Central memory CD8-positive, alpha-beta T cell (primary cell): ENCODE data around the gene ZNF335.
"Not testable (repeated sequence)": the region's sequence is repeated elsewhere in the genome, so short reads cannot be mapped to it uniquely, and the experiment has no call there.

Source experiments
- ATAC-seq: fragments of 150-1000 bp; cut with Tn5 transposase; replicated peaks from 2 replicates; pipeline ENCODE4 v1.10.0; 2022; ENCODE audit warnings: mild to moderate bottlenecking, moderate FRiP score, moderate number of reproducible peaks; ENCODE audit not compliant: poor library complexity, severe bottlenecking; ENCODE audit errors: extremely low read depth
- DNase-seq, 2 donors: peaks; one replicate each; pipeline ENCODE4 v3.0.0; 2021; ENCODE audit warnings: low spot score in 2 of 2
- H3K27ac Mint-ChIP-seq: one replicate; pipeline ENCODE4 v1.8.0; 2022; ENCODE audit warnings: low read depth, mild to moderate bottlenecking, moderate library complexity, mixed read lengths
- H3K27me3 Mint-ChIP-seq: one replicate; pipeline ENCODE4 v1.8.0; 2022; ENCODE audit warnings: mixed read lengths
- H3K36me3 Mint-ChIP-seq: one replicate; pipeline ENCODE4 v1.8.0; 2022; ENCODE audit warnings: mild to moderate bottlenecking, moderate library complexity, mixed read lengths; ENCODE audit not compliant: insufficient read depth
- H3K4me1 Mint-ChIP-seq: one replicate; pipeline ENCODE4 v1.8.0; 2022; ENCODE audit warnings: mixed read lengths
- H3K4me3 Mint-ChIP-seq: one replicate; pipeline ENCODE4 v1.8.0; 2022; ENCODE audit warnings: mild to moderate bottlenecking, moderate library complexity, mixed read lengths
- H3K9me3 Mint-ChIP-seq: one replicate; pipeline ENCODE4 v1.8.0; 2022; ENCODE audit warnings: mixed read lengths

The ZNF335 gene

DNA sequence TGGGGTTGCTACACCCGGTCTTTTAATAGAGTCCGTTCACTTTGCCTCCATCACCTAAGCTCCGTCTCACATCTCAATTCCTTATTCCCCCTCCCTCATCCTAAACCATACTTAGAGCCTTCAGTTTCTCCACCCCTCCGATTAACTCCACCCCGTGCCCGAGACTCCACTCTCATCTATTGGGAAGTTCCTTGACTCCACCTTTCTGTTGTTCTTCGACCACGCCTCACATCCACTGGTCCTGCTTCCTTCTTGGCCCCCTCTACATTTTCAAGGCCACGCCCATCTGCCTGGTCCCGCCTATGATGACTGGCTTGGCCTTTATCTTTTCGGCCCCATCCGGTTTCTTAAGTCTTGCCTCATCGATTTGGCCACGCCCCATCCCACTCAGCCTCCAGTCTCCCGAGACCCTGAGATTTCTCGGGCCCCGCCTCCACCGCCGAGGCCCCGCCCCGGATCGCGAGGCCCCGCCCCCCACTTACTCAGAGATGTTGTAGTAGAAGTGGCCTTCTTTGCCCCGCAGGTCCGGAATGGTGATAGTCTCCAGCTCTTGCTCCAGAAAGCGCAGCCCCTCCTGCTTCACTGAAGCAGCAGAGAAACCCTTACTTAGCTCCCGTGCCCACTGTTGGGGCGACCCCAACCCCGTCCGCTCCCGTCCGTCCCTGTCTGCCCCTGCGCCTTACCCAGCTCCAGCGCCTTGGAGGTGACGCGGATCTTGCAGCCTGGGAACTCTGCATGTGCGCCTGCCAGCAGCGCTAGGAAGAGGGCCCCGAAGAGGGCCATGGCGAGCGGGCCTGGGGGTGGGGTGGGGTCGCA is 61.1 kb downstream of the ZNF335 start:
- H3K36me3 Mint-ChIP-seq: peaks cover 4% of the 10 kb centered on the region
- DNase-seq (peak; percentile 85 to 87), ATAC-seq (peak; percentile 84)
- peaks cover 9% of the 10 kb centered on the region for H3K4me1 Mint-ChIP-seq
- H3K4me3 Mint-ChIP-seq: peak overlapping the region; percentile 66
- H3K27ac Mint-ChIP-seq: peak overlapping the region; percentile 64
- H3K27me3 Mint-ChIP-seq: peaks cover 14% of the 10 kb centered on the region
- no peaks in the 10 kb centered on the region for H3K9me3 Mint-ChIP-seq

DNA sequence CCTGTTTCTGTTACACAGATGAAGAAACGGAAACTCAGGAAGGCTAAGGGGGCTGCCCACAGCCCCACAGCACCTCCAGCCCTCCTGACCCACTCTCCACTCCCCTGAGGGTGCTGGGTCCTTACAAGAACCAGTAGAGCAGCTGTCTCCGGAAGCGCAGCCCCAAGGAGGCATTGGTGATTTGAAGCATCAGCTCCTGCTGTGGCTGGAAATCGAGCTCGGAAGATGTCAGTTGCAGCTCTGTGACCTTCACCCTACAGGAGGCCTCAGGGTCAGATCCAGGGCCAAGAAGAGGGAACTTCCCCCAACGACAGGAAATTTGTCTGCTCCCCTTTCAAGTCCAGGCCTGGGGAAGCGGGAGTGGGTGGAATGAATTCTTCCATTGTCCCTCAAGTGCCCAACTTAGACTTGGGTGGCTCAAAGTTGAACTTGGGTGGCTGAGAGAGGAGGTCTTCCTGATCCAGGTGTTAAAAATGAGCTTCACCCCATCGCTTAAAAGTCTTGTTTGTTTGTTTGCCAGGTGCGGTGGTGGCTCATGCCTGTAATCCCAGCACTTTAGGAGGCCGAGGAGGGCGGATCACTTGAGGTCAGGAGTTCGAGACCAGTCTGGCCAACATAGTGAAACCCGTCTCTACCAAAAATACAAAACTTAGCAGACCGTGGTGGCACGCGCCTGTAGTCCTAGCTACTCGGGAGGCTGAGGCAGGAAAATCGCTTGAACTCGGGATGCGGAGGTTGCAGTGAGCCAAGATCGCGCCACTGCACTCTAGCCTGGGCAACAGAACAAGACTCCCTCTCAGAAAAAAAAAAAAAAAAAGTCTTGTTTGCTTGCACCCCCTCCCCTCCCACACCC is 62.0 kb downstream of the ZNF335 start:
- Mint-ChIP-seq H3K4me1 (peaks cover 9% of the 10 kb centered on the region), H3K36me3 (peaks cover 4% of the 10 kb centered on the region), H3K27me3 (peaks cover 10% of the 10 kb centered on the region), H3K27ac (peak overlapping the region; percentile 64), H3K4me3 (peak overlapping the region; percentile 66), H3K9me3 (no peaks in the 10 kb centered on the region)
- no peak for ATAC-seq
- no peak for DNase-seq

DNA sequence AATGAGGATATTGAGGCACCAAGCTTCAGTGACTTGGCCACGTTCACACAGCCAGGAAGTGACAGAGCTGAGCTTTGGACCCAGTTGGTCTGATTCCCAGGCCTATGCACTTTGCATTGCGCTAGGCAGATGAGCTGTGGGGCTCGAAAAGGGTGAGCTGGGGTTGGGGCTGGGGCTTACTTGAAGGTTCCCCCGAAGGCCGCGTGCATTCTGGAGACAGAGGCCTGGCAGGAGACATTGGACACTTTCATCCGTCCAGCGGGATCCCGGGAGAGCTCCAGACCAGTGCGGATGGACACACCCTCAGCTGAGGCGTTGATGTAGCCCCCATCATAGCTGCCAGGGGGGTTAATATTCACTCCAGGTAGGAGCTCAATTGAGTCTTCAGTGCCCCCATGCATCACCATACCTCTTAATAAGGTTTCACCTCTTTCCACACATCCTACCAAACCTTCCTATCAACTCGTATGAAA is 62.6 kb downstream of the ZNF335 start:
- DNase-seq (no peak), ATAC-seq (no peak)
- Mint-ChIP-seq H3K27ac (no peak overlapping the region), H3K27me3 (peaks cover 3% of the 10 kb centered on the region), H3K9me3 (no peaks in the 10 kb centered on the region), H3K4me3 (no peak overlapping the region), H3K36me3 (peaks cover 4% of the 10 kb centered on the region), H3K4me1 (peaks cover 9% of the 10 kb centered on the region)

DNA sequence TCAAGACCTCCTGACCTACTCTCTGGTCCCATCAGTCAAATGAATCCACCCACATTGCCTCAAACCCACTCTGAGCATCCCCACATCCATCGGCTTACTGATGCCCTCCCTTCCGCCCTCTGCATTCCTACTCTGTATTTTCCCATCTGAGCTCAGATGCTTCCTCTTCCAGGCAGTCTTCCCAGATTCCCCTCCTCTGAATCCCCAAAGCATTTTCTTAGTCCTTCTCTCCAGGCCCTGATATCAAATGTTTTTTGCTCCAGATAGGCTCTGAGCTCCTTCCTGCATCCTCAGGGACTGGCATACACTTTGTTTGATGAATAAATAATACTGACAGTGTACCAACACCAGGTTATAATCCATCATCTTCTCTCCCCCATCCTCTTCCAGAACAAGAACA is 63.9 kb downstream of the ZNF335 start:
- DNase-seq (no peak), ATAC-seq (no peak)
- Mint-ChIP-seq H3K4me3 (no peak overlapping the region), H3K36me3 (no peaks in the 10 kb centered on the region), H3K4me1 (peaks cover 9% of the 10 kb centered on the region), H3K9me3 (no peaks in the 10 kb centered on the region), H3K27me3 (no peaks in the 10 kb centered on the region), H3K27ac (no peak overlapping the region)

DNA sequence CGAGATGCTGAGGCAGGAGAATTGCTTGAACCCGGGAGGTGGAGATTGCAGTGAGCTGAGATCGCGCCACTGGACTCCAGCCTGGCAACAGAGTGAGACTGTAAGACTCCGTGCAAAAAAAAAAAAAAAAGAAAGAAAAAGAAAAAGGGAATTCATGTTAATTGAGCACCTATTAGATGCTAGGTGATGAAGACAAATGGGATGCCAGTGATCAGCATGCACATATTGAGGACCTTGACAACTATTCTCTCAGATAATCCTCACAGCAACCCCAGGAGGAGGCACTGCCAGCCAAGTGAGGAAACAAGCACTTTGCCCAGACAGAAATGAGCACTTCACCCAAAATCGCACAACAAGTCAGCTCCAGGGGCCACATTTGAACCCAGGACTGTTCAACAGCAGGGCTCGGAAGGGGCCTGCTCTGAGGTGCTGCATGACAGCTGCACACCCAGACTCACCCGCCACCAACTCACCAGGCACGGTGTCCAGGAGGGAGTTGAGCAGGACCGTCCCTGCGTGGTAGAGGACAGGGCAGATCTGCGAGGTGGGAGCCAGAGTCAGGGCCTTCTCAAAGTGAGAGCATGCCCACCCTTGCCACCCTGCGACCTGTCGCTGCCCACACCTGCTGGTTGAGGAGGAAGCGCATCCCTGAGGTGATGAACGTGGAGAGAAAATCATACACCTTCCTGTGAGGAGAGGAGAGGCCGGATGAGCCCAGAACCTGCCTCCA is 64.6 kb downstream of the ZNF335 start:
- H3K36me3 Mint-ChIP-seq: no peaks in the 10 kb centered on the region
- no peak overlapping the region for H3K4me3 Mint-ChIP-seq
- ATAC-seq (no peak), DNase-seq (no peak)
- no peaks in the 10 kb centered on the region for H3K9me3 Mint-ChIP-seq
- peaks cover 9% of the 10 kb centered on the region for H3K4me1 Mint-ChIP-seq
- no peak overlapping the region for H3K27ac Mint-ChIP-seq
- no peaks in the 10 kb centered on the region for H3K27me3 Mint-ChIP-seq

DNA sequence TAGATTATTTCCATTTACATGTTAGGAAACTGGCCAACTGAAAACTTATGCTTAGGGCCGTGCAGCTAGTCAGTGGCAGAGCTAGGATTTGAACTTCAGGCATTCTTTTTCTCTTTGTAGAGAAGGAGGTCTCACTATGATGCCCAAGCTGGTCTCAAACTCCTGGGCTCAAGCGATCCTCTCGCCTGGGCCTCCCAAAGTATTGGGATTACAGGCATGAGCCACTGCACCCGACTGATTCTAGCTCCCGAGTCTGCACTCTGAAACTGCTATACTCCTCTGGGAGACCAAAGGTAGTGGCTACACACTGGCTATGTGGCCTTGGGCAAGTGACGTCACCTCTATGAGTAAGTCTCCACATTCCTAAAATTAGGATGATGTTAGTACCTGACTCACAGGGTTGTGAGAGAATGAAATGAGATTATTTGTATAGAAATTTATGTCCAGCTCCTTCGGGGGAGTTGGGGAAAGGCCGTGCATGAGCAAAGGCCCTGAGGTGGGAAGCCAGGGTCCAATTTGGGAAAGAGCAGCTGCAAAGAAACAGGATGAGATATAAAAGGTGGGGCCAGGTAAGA is 66.4 kb downstream of the ZNF335 start:
- Mint-ChIP-seq H3K27me3 (no peaks in the 10 kb centered on the region), H3K9me3 (no peaks in the 10 kb centered on the region), H3K4me3 (no peak overlapping the region), H3K36me3 (no peaks in the 10 kb centered on the region), H3K4me1 (peaks cover 3% of the 10 kb centered on the region), H3K27ac (no peak overlapping the region)
- no peak for DNase-seq
- no peak for ATAC-seq

DNA sequence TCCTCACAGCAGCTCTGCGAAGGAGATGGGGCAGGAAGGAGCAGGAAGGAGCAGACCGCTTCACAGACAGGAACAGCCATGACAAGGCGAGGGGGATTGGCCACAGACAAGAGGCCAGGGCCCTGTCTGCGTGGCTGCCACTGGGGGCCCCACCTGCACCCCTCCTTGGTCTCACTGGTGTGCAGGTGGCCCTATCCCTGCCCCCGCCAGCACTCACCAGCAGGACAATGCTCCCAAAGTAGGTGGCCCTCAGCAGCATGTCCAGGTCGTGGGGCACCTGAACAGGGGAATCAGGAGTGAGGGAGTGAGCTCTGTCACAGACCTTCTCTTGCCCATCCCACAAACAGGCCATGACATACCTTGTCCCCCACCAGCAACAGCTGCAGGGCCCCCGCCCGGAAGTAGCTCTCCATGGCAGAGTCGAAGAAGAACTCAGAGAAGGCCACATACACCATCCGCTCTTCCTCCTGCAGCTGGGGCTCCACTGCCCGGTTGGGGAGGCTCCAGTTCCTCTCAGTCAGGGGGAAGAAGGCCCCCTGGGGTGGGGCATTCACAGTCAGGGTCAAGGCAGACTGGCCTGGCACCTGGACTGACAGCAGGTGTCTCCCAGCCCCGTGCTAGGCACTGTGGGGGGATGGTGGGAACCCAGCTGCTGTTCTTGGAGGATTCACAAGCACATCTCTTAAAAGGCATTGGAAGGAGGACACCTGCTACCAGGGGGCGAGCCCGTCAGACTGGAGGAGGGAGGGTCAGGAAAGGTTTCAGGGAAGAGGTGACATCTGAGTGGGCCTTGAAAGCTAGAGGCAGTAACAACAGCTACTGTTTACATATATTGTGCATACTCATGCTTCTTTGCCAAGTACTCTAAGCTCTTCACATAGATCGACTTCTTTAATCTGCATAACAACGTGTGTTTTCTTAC is 67.2 kb downstream of the ZNF335 start:
- no peaks in the 10 kb centered on the region for H3K4me1 Mint-ChIP-seq
- DNase-seq (no peak), ATAC-seq (no peak)
- no peaks in the 10 kb centered on the region for H3K27me3 Mint-ChIP-seq
- no peaks in the 10 kb centered on the region for H3K9me3 Mint-ChIP-seq
- H3K4me3 Mint-ChIP-seq: no peak overlapping the region
- no peak overlapping the region for H3K27ac Mint-ChIP-seq
- H3K36me3 Mint-ChIP-seq: no peaks in the 10 kb centered on the region

DNA sequence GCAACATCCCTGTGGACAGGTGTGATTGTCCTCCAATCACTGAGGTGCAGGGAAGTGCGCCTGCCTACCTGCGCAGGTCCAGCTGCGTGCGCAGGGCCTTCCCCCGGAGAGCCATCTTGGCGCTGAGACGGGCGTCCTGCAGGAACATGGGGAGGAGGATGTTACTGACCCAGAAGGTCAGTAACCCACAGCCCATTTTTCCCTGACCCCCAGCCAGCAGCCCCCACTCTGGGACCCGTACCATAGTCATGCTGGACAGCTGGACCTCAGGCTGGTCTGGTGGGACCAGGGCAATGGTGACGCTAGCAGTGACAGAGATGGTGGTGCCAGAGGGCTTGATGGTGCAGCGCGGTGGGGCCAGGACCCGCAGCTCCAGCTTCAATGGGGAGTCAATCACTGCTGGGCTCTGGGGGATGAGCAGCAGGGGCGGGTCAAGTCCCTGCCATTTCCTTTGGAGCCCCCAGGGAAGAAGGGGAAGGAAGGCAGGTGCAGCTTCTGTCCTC is 69.8 kb downstream of the ZNF335 start:
- Mint-ChIP-seq H3K27ac (no peak overlapping the region), H3K27me3 (no peaks in the 10 kb centered on the region), H3K4me1 (peaks cover 7% of the 10 kb centered on the region), H3K36me3 (peaks cover 3% of the 10 kb centered on the region), H3K9me3 (no peaks in the 10 kb centered on the region), H3K4me3 (no peak overlapping the region)
- no peak for DNase-seq
- ATAC-seq: no peak

DNA sequence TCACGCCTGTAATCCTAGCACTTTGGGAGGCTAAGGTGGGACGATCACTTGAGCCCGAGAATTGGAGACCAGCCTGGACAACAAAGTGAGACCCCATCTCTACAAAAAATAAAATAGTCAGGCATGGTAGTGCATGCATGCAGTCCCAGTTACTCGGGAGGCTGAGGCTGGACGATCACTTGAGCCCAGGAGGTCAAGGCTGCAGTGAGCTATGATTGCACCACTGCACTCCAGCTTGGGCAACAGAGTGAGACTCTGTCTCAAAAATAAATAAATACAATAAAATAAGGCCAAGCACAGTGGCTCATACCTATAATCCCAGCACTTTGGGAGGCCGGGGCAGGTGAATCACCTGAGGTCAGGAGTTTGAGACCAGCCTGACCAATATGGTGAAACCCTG is 70.7 kb downstream of the ZNF335 start:
- H3K36me3 Mint-ChIP-seq: not testable (repeated sequence)

DNA sequence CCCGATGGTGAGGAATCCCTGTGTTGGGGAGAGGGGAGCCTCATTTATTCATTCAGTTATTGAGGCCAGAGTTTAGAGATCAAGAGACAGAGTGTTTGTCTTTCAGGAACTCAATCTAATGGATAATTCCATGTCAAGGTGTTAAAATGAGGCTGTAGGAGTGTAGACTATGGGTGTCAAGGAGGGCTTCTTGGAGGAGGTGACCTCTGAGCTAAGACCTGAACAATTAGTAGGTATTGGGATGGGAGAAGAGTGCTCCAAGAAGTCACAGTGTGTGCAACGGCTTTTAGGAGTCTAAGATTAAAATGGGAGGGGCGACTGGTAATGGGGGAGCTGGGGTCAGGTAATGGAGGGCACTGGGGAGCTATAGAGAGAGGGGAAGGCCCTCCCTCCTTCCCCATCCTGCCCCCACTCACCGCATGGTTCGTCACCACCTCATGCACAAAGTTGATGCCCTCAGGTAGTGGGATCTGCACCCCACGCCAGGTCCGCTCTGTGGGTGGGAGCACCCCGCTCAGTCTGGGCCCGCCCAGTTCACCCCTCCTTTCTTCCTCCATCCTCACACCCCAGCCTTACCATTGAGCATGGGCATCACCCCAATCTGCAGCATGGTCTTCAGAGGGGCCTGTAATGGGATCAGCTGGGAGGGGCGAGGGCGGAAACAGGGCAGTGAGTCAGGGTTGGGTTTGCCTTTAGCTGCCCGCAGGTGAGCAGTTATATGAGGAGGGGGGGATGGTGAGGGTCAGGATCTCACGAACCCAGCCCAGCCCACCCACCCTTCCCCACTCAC is 72.8 kb downstream of the ZNF335 start:
- no peaks in the 10 kb centered on the region for H3K27me3 Mint-ChIP-seq
- H3K9me3 Mint-ChIP-seq: no peaks in the 10 kb centered on the region
- H3K4me1 Mint-ChIP-seq: peaks cover 7% of the 10 kb centered on the region
- no peak overlapping the region for H3K4me3 Mint-ChIP-seq
- DNase-seq: no peak
- no peak overlapping the region for H3K27ac Mint-ChIP-seq
- peaks cover 15% of the 10 kb centered on the region for H3K36me3 Mint-ChIP-seq
- ATAC-seq: no peak

More for the DNA sequence above, 70.7 kb downstream of the ZNF335 start:
- not testable (repeated sequence) for ATAC-seq, H3K9me3 Mint-ChIP-seq, H3K4me1 Mint-ChIP-seq, DNase-seq, H3K4me3 Mint-ChIP-seq, H3K27ac Mint-ChIP-seq, H3K27me3 Mint-ChIP-seq
